GM06990 (cell line): ENCODE data around the gene IL12B.
"Not testable (repeated sequence)": the region's sequence is repeated elsewhere in the genome, so short reads cannot be mapped to it uniquely, and the experiment has no call there.

Experiments used
- DNase-seq: peaks from one replicate; pipeline ENCODE4 v3.0.0-alpha.2; 2011; ENCODE audit not compliant: insufficient read length; ENCODE audit errors: extremely low read depth
- H3K27me3 ChIP-seq: replicated peaks from 2 replicates; pipeline ENCODE4 v1.6.0; 2011; ENCODE audit warnings: low read length; ENCODE audit not compliant: control insufficient read depth, insufficient read depth
- H3K36me3 ChIP-seq: 2 replicates; pipeline ENCODE4 v1.5.1; 2011; ENCODE audit warnings: low read length; ENCODE audit not compliant: control insufficient read depth, insufficient read depth
- H3K4me3 ChIP-seq: replicated peaks from 2 replicates; pipeline ENCODE4 v1.5.1; 2011; ENCODE audit warnings: low read depth, mild to moderate bottlenecking, control low read depth, low read length
- TF ChIP-seq, protein P1 (sequence below): IDR thresholded peaks from 2 replicates; pipeline ENCODE4 v1.5.1; 2011; ENCODE audit warnings: low read length, control low read depth, mild to moderate bottlenecking, inconsistent platforms; ENCODE audit not compliant: insufficient read depth, poor library complexity, severe bottlenecking

Gene IL12B

DNA sequence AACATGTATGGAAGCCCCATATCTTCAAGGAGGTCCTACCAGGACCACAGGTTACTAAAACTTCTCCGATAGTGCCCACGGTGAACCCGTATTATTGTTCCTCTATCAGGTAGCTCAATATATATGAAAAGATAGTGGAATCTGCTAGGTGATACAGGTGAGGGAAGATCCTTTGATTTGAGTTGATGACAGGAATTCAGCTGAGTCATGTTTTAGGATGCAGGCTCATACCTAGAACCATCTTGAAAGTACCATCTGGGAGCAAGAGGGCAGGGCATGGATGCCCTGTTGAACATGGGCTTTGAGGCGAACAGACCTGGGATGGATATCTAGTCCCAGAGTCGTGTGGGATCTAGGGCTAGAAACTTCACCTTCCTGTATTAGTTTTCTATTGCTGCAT, 35.4 kb downstream of the IL12B start:
- TF ChIP-seq, protein P1, sequence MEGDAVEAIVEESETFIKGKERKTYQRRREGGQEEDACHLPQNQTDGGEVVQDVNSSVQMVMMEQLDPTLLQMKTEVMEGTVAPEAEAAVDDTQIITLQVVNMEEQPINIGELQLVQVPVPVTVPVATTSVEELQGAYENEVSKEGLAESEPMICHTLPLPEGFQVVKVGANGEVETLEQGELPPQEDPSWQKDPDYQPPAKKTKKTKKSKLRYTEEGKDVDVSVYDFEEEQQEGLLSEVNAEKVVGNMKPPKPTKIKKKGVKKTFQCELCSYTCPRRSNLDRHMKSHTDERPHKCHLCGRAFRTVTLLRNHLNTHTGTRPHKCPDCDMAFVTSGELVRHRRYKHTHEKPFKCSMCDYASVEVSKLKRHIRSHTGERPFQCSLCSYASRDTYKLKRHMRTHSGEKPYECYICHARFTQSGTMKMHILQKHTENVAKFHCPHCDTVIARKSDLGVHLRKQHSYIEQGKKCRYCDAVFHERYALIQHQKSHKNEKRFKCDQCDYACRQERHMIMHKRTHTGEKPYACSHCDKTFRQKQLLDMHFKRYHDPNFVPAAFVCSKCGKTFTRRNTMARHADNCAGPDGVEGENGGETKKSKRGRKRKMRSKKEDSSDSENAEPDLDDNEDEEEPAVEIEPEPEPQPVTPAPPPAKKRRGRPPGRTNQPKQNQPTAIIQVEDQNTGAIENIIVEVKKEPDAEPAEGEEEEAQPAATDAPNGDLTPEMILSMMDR: no peak
- DNase-seq: no peak

DNA sequence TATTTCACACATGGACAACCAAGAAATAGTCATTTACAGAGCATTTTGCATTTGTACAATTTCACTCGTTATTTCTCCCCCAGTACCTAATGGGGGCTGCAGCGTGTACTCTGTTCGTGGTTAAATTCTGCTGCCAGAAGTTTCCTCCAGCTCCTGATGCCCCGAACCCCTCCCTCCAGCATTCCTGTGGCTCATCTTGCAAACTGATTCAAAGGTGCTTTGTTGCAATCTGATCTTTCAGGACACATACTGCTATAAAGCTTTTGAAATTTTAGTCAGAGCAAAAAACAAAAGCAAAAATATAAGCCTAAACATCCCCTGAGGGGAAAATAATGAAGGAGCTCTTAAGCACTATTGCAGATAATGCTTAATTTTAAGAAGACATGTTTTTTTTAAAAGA, 39.5 kb downstream of the IL12B start:
- DNase-seq: no peak
- Histone ChIP-seq H3K4me3 (no peak overlapping the region), H3K27me3 (no peaks in the 10 kb centered on the region), H3K36me3 (no peaks in the 10 kb centered on the region)
- TF ChIP-seq, protein P1: no peak

More for the DNA sequence above, 35.4 kb downstream of the IL12B start:
- H3K4me3 ChIP-seq: no peak overlapping the region
- H3K36me3 ChIP-seq: no peaks in the 10 kb centered on the region
- H3K27me3 ChIP-seq: no peaks in the 10 kb centered on the region

DNA sequence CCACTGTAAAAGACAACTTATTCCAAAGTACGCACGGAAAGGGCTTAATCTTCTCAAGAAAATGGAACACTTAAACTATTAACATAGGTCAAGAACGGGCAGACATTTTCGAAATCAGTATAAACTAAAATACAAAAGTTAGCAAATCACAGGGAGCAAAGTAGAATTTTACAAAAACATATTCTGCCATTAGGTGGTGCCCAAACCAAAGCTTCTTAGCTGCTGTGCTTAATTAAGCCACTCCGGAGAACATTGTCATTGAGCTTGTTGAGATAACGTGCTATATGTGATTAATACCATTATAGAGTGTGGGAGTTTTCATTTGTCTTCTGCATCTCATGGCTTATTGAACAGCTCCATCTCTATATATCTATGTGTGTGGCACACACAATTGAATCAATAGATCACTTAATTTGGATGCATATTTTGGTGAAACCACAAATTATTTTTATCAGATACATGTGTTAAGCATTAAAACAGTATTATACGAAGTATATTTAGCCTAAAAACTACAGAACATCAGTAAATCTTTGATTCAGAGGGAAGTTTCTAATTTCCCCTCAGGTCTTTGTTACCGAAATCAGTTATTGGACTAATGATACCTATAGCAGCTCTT, 43.8 kb downstream of the IL12B start:
- Histone ChIP-seq H3K36me3 (no peaks in the 10 kb centered on the region), H3K27me3 (no peaks in the 10 kb centered on the region), H3K4me3 (no peak overlapping the region)
- TF ChIP-seq, protein P1: peak; percentile 37
- DNase-seq: no peak

DNA sequence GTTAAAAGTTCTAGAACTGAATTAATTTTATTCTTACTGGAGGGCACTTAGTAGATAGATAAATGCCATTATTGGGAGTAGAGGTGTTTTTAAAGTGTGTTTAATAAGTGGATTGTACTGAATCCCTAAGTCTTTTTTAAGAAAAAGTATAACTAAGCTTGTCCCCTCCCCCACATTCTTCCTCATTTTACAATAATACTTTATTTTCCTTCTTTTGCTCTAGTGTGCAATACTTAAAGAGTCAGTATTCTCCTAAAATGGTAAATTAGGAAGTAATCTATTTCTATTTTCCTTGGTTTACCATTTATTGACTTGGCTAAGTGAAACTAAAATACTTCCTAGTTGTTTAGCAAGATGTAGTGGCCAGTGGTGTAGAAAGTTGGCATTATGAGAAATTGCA, 55.6 kb downstream of the IL12B start:
- TF ChIP-seq, protein P1: no peak
- no peaks in the 10 kb centered on the region for H3K27me3 ChIP-seq
- H3K4me3 ChIP-seq: no peak overlapping the region
- H3K36me3 ChIP-seq: no peaks in the 10 kb centered on the region; the same call in 1 of the 2 replicates
- no peak for DNase-seq

GRCh38 chr5:159273923-159274322, 56.4 kb downstream of the IL12B start:
- TF ChIP-seq, protein P1: no peak
- Histone ChIP-seq H3K4me3 (no peak overlapping the region), H3K27me3 (no peaks in the 10 kb centered on the region), H3K36me3 (no peaks in the 10 kb centered on the region; the same call in 1 of the 2 replicates)
- DNase-seq: no peak

- Histone ChIP-seq H3K27me3 (no peaks in the 10 kb centered on the region), H3K4me3 (no peak overlapping the region), H3K36me3 (no peaks in the 10 kb centered on the region; the same call in none of the 2 replicates)
- DNase-seq: no peak
- TF ChIP-seq, protein P1: no peak
Measured at GRCh38 chr5:159269723-159270122, 60.6 kb downstream of the IL12B start.

- H3K27me3 ChIP-seq, DNase-seq, H3K36me3 ChIP-seq, H3K4me3 ChIP-seq: not testable (repeated sequence)
Measured at GRCh38 chr5:159266764-159267163, 63.5 kb downstream of the IL12B start.
